Bronchial epithelial cell (primary cell): ENCODE results near the gene DPPA2. TPM values are rescaled to one million over a fixed set of nuclear protein-coding genes. Genes with fewer than 3 reads are reported as not detected.

Experiments
- DNase-seq: peaks from one replicate; pipeline ENCODE4 v3.0.0-alpha.2; 2010; ENCODE audit warnings: low read depth
- FAIRE-seq: peaks from 2 replicates; lab custom pipeline; 2011; peaks lifted over from hg19 to GRCh38; lab: Jason Lieb, UNC
- H3K27me3 ChIP-seq: 2 replicates; pipeline ENCODE4 v1.5.1; 2011; ENCODE audit warnings: low read length; ENCODE audit not compliant: control insufficient read depth, insufficient read depth
- H3K36me3 ChIP-seq: 2 replicates; pipeline ENCODE4 v1.5.1; 2011; ENCODE audit warnings: low read length; ENCODE audit not compliant: control insufficient read depth, insufficient read depth
- H3K4me3 ChIP-seq: 2 replicates; pipeline ENCODE4 v1.5.1; 2011; ENCODE audit warnings: mild to moderate bottlenecking, low read depth, low read length, control low read depth
- total RNA-seq: library from RNA; depleted of rRNA; stranded (reverse); fragments of >200 nt; gene quantifications from 2 replicates; pipeline ENCODE4 v1.2.1, GENCODE V29; 2014
- TF ChIP-seq, protein P1 (sequence below): IDR thresholded peaks from 2 replicates; pipeline ENCODE4 v1.5.1; 2011; ENCODE audit warnings: mild to moderate bottlenecking, moderate library complexity, low read length, control low read depth, inconsistent platforms; ENCODE audit not compliant: insufficient read depth, severe bottlenecking

The DPPA2 gene
- total RNA-seq, 1 donor from 2014 or later: not detected

DNA sequence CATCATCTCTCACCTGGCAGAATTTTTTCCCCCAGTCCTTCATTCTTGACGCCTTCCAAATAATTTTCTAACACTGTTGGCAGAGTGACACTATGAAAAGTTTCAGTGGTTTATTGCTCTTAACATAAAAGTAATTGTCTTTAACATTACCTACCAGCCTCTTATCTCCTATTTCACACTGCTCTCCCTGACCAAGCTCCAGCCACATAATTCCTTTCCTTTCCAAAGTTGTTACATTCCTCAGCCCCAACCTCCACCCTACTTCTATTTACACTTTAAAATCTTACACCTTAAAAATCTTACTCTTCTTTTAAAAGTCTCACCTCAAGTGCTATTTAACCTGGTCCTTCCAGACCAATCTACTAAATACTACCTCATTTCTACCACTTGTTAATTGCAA, 18.3 kb upstream of the DPPA2 start:
- Histone ChIP-seq H3K27me3 (no peaks in the 10 kb centered on the region), H3K36me3 (no peaks in the 10 kb centered on the region), H3K4me3 (no peak overlapping the region)
- TF ChIP-seq, protein P1, sequence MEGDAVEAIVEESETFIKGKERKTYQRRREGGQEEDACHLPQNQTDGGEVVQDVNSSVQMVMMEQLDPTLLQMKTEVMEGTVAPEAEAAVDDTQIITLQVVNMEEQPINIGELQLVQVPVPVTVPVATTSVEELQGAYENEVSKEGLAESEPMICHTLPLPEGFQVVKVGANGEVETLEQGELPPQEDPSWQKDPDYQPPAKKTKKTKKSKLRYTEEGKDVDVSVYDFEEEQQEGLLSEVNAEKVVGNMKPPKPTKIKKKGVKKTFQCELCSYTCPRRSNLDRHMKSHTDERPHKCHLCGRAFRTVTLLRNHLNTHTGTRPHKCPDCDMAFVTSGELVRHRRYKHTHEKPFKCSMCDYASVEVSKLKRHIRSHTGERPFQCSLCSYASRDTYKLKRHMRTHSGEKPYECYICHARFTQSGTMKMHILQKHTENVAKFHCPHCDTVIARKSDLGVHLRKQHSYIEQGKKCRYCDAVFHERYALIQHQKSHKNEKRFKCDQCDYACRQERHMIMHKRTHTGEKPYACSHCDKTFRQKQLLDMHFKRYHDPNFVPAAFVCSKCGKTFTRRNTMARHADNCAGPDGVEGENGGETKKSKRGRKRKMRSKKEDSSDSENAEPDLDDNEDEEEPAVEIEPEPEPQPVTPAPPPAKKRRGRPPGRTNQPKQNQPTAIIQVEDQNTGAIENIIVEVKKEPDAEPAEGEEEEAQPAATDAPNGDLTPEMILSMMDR: no peak
- FAIRE-seq: no peak
- DNase-seq: no peak

DNA sequence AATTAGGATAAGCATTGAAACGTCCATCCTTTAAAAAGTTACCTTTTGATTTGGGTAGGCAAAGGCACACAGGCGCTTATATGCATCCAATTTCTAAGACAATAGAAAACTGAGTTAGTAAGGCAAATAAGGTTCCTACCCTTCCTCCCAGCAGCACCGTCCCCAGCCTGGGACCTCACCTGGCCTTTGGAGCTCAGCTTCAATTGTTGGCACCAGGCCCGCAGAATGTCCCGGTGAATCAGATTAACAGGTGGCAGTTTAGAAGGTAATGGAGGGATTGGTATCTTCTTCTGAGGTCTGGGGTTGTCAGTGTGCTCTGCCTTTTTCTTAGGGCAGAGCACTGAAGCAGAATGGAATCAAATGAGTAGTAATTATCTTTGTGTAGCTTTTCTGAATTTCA, 15.4 kb upstream of the DPPA2 start:
- Histone ChIP-seq H3K4me3 (no peak overlapping the region), H3K27me3 (no peaks in the 10 kb centered on the region), H3K36me3 (no peaks in the 10 kb centered on the region)
- no peak for DNase-seq
- FAIRE-seq: no peak
- TF ChIP-seq, protein P1: no peak

DNA sequence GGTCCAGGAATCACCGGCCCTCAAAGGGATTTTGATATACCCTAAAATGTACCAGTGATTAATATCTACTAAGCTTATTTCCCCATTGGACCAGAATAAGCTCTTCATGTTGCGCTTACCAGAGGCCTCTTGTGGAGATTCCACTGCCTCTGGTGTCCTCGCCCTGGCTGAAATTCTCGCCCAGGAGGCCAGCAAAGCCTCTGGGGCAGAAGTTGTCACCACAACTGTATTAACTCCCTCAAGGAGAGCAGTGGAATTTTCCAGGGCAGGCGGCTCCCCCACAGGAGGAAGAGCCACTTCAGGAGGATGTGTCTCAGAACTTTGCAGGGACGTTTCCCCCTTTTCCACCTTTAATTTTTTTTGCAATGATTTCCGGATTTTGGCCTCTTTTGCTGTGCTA, 14.1 kb upstream of the DPPA2 start:
- Histone ChIP-seq H3K27me3 (no peaks in the 10 kb centered on the region), H3K4me3 (no peak overlapping the region), H3K36me3 (no peaks in the 10 kb centered on the region)
- FAIRE-seq (no peak), DNase-seq (no peak)
- TF ChIP-seq, protein P1: no peak

DNA sequence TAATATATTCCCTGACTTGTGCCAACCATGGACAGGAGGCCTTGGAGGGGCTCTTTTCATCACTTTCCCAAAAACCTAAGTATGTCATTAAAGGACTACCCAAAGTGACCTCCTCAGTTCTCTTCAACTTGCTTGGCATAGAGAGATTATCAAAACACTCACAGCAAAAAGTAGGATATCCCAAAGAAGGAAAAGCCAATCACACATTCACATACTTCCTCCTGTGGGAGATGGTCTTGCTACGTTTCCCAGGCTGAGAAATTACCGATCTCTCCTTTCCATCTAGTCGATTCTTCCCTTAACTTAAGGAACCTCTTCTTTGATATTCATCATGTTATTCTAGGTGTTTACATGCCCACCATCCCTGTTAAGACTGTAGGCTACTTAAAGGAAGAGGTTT, 11.9 kb upstream of the DPPA2 start:
- Histone ChIP-seq H3K36me3 (no peaks in the 10 kb centered on the region), H3K4me3 (no peak overlapping the region), H3K27me3 (no peaks in the 10 kb centered on the region)
- TF ChIP-seq, protein P1: no peak
- FAIRE-seq (no peak), DNase-seq (no peak)

DNA sequence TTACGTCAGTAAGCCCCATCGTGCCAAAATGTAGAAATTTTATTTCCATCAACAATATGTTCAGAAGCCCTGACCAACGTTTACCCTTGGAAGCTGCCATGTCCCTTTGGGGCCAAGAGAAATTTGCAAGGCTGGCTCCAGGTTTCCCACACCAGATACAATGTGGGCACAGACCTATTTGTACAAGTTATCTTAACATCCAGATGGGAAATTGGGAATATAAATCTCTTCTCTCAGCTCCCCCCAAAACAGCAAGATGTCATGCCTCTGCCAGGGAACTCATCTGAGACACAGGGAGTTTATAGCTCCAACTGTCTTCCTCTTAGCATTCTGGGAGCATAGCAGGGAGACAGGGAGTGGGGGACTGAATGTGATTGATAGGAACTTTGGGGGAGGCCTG, 9.3 kb upstream of the DPPA2 start:
- FAIRE-seq: no peak

DNA sequence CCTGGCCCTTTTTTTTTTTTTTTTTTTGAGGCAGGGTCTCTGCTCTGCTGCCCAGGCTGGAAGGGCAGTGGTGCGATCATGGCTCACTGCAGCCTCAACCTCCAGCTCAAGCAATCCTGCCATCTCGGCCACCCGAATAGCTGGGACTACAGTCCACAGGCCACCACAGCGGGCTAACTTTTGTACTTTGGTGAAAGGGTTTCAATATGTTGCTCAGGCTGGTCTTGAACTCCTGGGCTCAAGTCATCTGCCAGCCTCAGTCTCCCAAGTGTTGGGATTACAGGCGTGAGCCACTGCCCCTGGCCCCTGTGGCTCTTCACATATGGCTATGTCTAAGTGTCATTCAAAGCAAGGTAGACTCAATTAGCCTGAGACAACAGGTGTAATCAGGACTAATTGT, 8.8 kb upstream of the DPPA2 start:
- DNase-seq: no peak
- TF ChIP-seq, protein P1: no peak

More for the DNA sequence above, 9.3 kb upstream of the DPPA2 start:
- TF ChIP-seq, protein P1: no peak
- H3K36me3 ChIP-seq: no peaks in the 10 kb centered on the region
- no peaks in the 10 kb centered on the region for H3K27me3 ChIP-seq
- no peak overlapping the region for H3K4me3 ChIP-seq
- no peak for DNase-seq

More for the DNA sequence above, 8.8 kb upstream of the DPPA2 start:
- H3K27me3 ChIP-seq: no peaks in the 10 kb centered on the region
- FAIRE-seq: no peak
- H3K36me3 ChIP-seq: no peaks in the 10 kb centered on the region
- no peak overlapping the region for H3K4me3 ChIP-seq
